H1 (cell line): ENCODE results near the gene UQCR10. TPM values are rescaled to one million over a fixed set of nuclear protein-coding genes. Genes with fewer than 3 reads are reported as not detected.

Experiments
- CTCF ChIA-PET: fragments of 300-600 bp; sonication (Branson Sonifier 250); formaldehyde crosslinking; loops from one replicate; lab custom pipeline; 2021; ENCODE audit not compliant: partially characterized antibody; lab: Charles Lee
- POLR2A ChIA-PET: fragments of 300-600 bp; sonication (Branson Sonifier 250); formaldehyde crosslinking; loops from one replicate; lab custom pipeline; 2021; ENCODE audit warnings: inconsistent platforms; ENCODE audit not compliant: partially characterized antibody; lab: Charles Lee
- DNase-seq, 2 experiments: peaks; one replicate each; pipeline versions ENCODE4 v3.0.0 to v3.0.0-alpha.2; 2010 to 2022; ENCODE audit warnings: low spot score in 2 of 2, low read depth in 1 of 2, mixed read lengths in 1 of 2
- FAIRE-seq: peaks from 2 replicates; lab custom pipeline; 2011; peaks lifted over from hg19 to GRCh38; lab: Jason Lieb, UNC
- H2AFZ ChIP-seq: 2 replicates; pipeline ENCODE4 v1.8.1; 2012; ENCODE audit warnings: low read length, inconsistent platforms
- H2AK5ac ChIP-seq: 2 replicates; pipeline ENCODE4 v1.6.1; 2013; ENCODE audit warnings: low read depth, low read length
- H2BK120ac ChIP-seq: replicated peaks from 2 replicates; pipeline ENCODE3; 2013; ENCODE audit warnings: low read depth, low read length, inconsistent platforms
- H2BK12ac ChIP-seq: 2 replicates; pipeline ENCODE4 v1.6.1; 2013; ENCODE audit warnings: low read depth, low read length
- H2BK15ac ChIP-seq: 2 replicates; pipeline ENCODE4 v1.6.1; 2013; ENCODE audit warnings: low read length
- H2BK20ac ChIP-seq: 2 replicates; pipeline ENCODE4 v1.6.1; 2013; ENCODE audit warnings: low read length
- H2BK5ac ChIP-seq: 2 replicates; pipeline ENCODE4 v1.6.1; 2013; ENCODE audit warnings: low read depth, low read length
- H3K14ac ChIP-seq: 2 replicates; pipeline ENCODE4 v1.6.1; 2013; ENCODE audit warnings: inconsistent platforms; ENCODE audit not compliant: insufficient read length
- H3K18ac ChIP-seq: 2 replicates; pipeline ENCODE4 v1.6.1; 2013; ENCODE audit warnings: low read length; ENCODE audit errors: extremely low read depth
- H3K23ac ChIP-seq: 2 replicates; pipeline ENCODE4 v1.6.1; 2013; ENCODE audit warnings: inconsistent platforms; ENCODE audit not compliant: insufficient read length
- H3K23me2 ChIP-seq: 2 replicates; pipeline ENCODE4 v1.6.1; 2013; ENCODE audit warnings: low read depth, low read length
- H3K27ac ChIP-seq: 2 replicates; pipeline ENCODE4 v1.6.1; 2011; ENCODE audit warnings: low read depth, low read length, inconsistent platforms
- H3K27me3 ChIP-seq, 4 experiments: replicated peaks in 1 of 4; 1 replicate in 1 of 4; 2 replicates in 3 of 4; pipeline versions ENCODE4 v1.6.1 to v1.8.1; 2011 to 2013; ENCODE audit warnings: low read length in 3 of 4, mild to moderate bottlenecking in 3 of 4, inconsistent platforms in 2 of 4, mixed read lengths in 2 of 4, moderate library complexity in 1 of 4; ENCODE audit not compliant: control insufficient read depth in 3 of 4, insufficient read depth in 3 of 4; ENCODE audit errors: extremely low read depth in 1 of 4
- H3K36me3 ChIP-seq, 4 experiments: 2 replicates each; pipeline versions ENCODE4 v1.6.1 to v1.8.1; 2011 to 2013; ENCODE audit warnings: mild to moderate bottlenecking in 4 of 4, low read length in 3 of 4, moderate library complexity in 2 of 4, control low read depth in 1 of 4, inconsistent platforms in 1 of 4; ENCODE audit not compliant: insufficient read depth in 4 of 4, control insufficient read depth in 2 of 4
- H3K4ac ChIP-seq: replicated peaks from 2 replicates; pipeline ENCODE3; 2013; ENCODE audit warnings: low read length, low read depth, mixed read lengths, inconsistent platforms; ENCODE audit not compliant: insufficient read length
- H3K4me1 ChIP-seq, 4 experiments: replicated peaks in 1 of 4; 1 replicate in 1 of 4; 2 replicates in 3 of 4; pipeline versions ENCODE4 v1.6.1 to v1.8.1; 2011 to 2013; ENCODE audit warnings: low read length in 3 of 4, inconsistent platforms in 2 of 4, mixed read lengths in 1 of 4; ENCODE audit not compliant: insufficient read depth in 4 of 4, control insufficient read depth in 3 of 4
- H3K4me2 ChIP-seq, 2 experiments: 2 replicates each; pipeline versions ENCODE4 v1.6.1 to v1.8.1; 2011 to 2013; ENCODE audit warnings: low read depth in 2 of 2, low read length in 2 of 2, control low read depth in 1 of 2, inconsistent platforms in 1 of 2, mild to moderate bottlenecking in 1 of 2; ENCODE audit not compliant: insufficient read depth in 1 of 2
- H3K4me3 ChIP-seq, 4 experiments: fragments of 200-600, 300-600 bp in 1 of 4; sonication (generic), shearing (Covaris generic), sonication (Bioruptor Twin) in 1 of 4; 2 replicates each; pipeline versions ENCODE4 v1.5.1 to v1.8.1; 2011 to 2016; ENCODE audit warnings: low read length in 4 of 4, low read depth in 3 of 4, control low read depth in 2 of 4, inconsistent platforms in 2 of 4, mild to moderate bottlenecking in 2 of 4, mixed read lengths in 1 of 4, moderate library complexity in 1 of 4; ENCODE audit not compliant: insufficient read depth in 2 of 4; ENCODE audit errors: extremely low read depth in 1 of 4
- H3K56ac ChIP-seq: replicated peaks from 2 replicates; pipeline ENCODE3; 2013; ENCODE audit warnings: low read depth, mild to moderate bottlenecking, mixed read lengths, low read length, inconsistent platforms; ENCODE audit not compliant: insufficient read length
- H3K79me1 ChIP-seq: 2 replicates; pipeline ENCODE4 v1.6.1; 2013; ENCODE audit warnings: low read depth, low read length, control low read depth
- H3K79me2 ChIP-seq, 2 experiments: 2 replicates each; pipeline versions ENCODE4 v1.6.1 to v1.8.1; 2012 to 2013; ENCODE audit warnings: low read length in 2 of 2, mild to moderate bottlenecking in 2 of 2, inconsistent platforms in 1 of 2; ENCODE audit not compliant: insufficient read depth in 2 of 2, control insufficient read depth in 1 of 2
- H3K9ac ChIP-seq, 4 experiments: replicated peaks in 1 of 4; 1 replicate in 1 of 4; 2 replicates in 3 of 4; pipeline versions ENCODE4 v1.6.1 to v1.8.1; 2011 to 2013; ENCODE audit warnings: low read depth in 3 of 4, low read length in 3 of 4, control low read depth in 2 of 4, mild to moderate bottlenecking in 2 of 4, moderate library complexity in 2 of 4, inconsistent platforms in 1 of 4; ENCODE audit errors: extremely low read depth in 1 of 4
- H3K9me3 ChIP-seq, 2 experiments: 2 replicates each; pipeline versions ENCODE4 v1.6.1 to v1.8.1; 2012 to 2013; ENCODE audit warnings: mild to moderate bottlenecking in 2 of 2, moderate library complexity in 2 of 2, control low read depth in 1 of 2, inconsistent platforms in 1 of 2, low read depth in 1 of 2, low read length in 1 of 2, mixed read lengths in 1 of 2; ENCODE audit not compliant: insufficient read depth in 2 of 2
- H4K20me1 ChIP-seq, 2 experiments: replicated peaks in 1 of 2; 2 replicates each; pipeline versions ENCODE3 to v1.8.1; 2011 to 2013; ENCODE audit warnings: inconsistent platforms in 2 of 2, low read length in 2 of 2, mild to moderate bottlenecking in 1 of 2; ENCODE audit not compliant: insufficient read depth in 2 of 2, control insufficient read depth in 1 of 2
- H4K5ac ChIP-seq: 2 replicates; pipeline ENCODE4 v1.6.1; 2013; ENCODE audit warnings: low read length, low read depth, mixed read lengths, inconsistent platforms; ENCODE audit not compliant: insufficient read length
- H4K8ac ChIP-seq: 2 replicates; pipeline ENCODE4 v1.8.0; 2013; ENCODE audit warnings: mild to moderate bottlenecking, moderate library complexity, low read length, inconsistent platforms; ENCODE audit not compliant: insufficient read depth; ENCODE audit errors: extremely low read depth
- H4K91ac ChIP-seq: replicated peaks from 2 replicates; pipeline ENCODE3; 2013; ENCODE audit warnings: low read length, mixed read lengths, inconsistent platforms; ENCODE audit not compliant: insufficient read length
- ATF2 ChIP-seq: IDR thresholded peaks from 2 replicates; pipeline ENCODE4 v1.6.1; 2012; ENCODE audit warnings: low read length, inconsistent platforms
- HDAC6 ChIP-seq: IDR thresholded peaks from one replicate; pipeline ENCODE4 v1.7.1; 2012; ENCODE audit warnings: low read depth, mild to moderate bottlenecking, inconsistent platforms, low read length, moderate library complexity
- RXRA ChIP-seq: IDR thresholded peaks from 2 replicates; pipeline ENCODE4 v1.6.1; 2011; ENCODE audit warnings: low read depth, mild to moderate bottlenecking, low read length, moderate library complexity; ENCODE audit not compliant: insufficient read depth
- SIRT6 ChIP-seq: IDR thresholded peaks from one replicate; pipeline ENCODE4 v1.7.1; 2012; ENCODE audit warnings: low read length, inconsistent platforms
- SP2 ChIP-seq: IDR thresholded peaks from 2 replicates; pipeline ENCODE4 v1.6.1; 2012; ENCODE audit warnings: mild to moderate bottlenecking, low read length, inconsistent platforms
- SP4 ChIP-seq: IDR thresholded peaks from 2 replicates; pipeline ENCODE4 v1.6.1; 2012; ENCODE audit warnings: low read length, inconsistent platforms
- TAF7 ChIP-seq: optimal IDR thresholded peaks from 2 replicates; pipeline ENCODE3; 2011; ENCODE audit warnings: low read depth, mild to moderate bottlenecking, inconsistent platforms, low read length, moderate library complexity, borderline replicate concordance
- TBP ChIP-seq: IDR thresholded peaks from 2 replicates; pipeline ENCODE4 v1.6.1; 2011; ENCODE audit warnings: low read depth, low read length, improper control_type of control experiment
- USF2 ChIP-seq: IDR thresholded peaks from 2 replicates; pipeline ENCODE4 v1.6.1; 2011; ENCODE audit warnings: low read length, improper control_type of control experiment
- WGBS, 2 experiments: shearing (Covaris generic) in 1 of 2; methylation state at CpG; one replicate each; pipeline versions ENCODE4 v1.1.6 to v1.1.7; 2013 to 2015; ENCODE audit warnings: low lambda C conversion rate in 2 of 2, mixed read lengths in 2 of 2, inconsistent platforms in 1 of 2, low coverage in 1 of 2, missing lambda C conversion rate in 1 of 2; ENCODE audit not compliant: insufficient replicate concordance in 2 of 2, insufficient coverage in 1 of 2, insufficient read length in 1 of 2; ENCODE audit errors: extremely low coverage in 1 of 2, missing lambda C conversion rate in 1 of 2; 5-methylcytosine and 5-hydroxymethylcytosine counted together
- polyA plus RNA-seq, 7 experiments: library from polyadenylated mRNA; depleted of rRNA in 3 of 7; stranded (reverse) in 5 of 7; unstranded in 2 of 7; fragments of >200 nt in 5 of 7; fragments of 200-250 nt in 2 of 7; gene quantifications; 1 replicate in 5 of 7; 2 replicates in 1 of 7; 4 replicates in 1 of 7; pipeline versions ENCODE4 v1.2.1 to v1.2.3, GENCODE V29; 2011 to 2013; ENCODE audit warnings: missing spikeins in 2 of 7, mixed read lengths in 2 of 7
- total RNA-seq: library from RNA; stranded (reverse); fragmentation: NEBNext Ultra II Directional; extraction: Animal tissue kit (Norgen Biotek cat#: 25700); gene quantifications from 2 replicates; pipeline ENCODE4 v1.2.1, GENCODE V29; 2021

UQCR10 gene
- total and polyA plus RNA-seq, 2 of the 8 experiments (the other 6 are each of a cell fraction or from before 2014, with no cell fraction given) = 102 to 260 TPM

GRCh38 chr22:29750559-29751538 lies 16.3 kb upstream of the UQCR10 start:
- no peak overlapping the region for H3K9ac ChIP-seq
- no peak overlapping the region for H2BK12ac ChIP-seq
- H3K23ac ChIP-seq = no peak overlapping the region
- peaks cover 0 to 2% (median 0%) of the 10 kb centered on the region in 4 experiments; a peak in 2 of 7 replicates for H3K4me1 ChIP-seq
- H3K23me2 ChIP-seq = no peaks in the 10 kb centered on the region
- H3K79me2 ChIP-seq = no peaks in the 10 kb centered on the region
- no peak overlapping the region for H3K27ac ChIP-seq
- H3K9me3 ChIP-seq = no peaks in the 10 kb centered on the region
- no peak overlapping the region for H2AFZ ChIP-seq
- no peak overlapping the region for H2BK15ac ChIP-seq
- H3K18ac ChIP-seq = no peak overlapping the region
- H3K56ac ChIP-seq = no peak overlapping the region
- CTCF ChIA-PET = interaction anchor here (2.3 to 2.4 kb wide), 2 partner anchors 14 to 49 kb away, joined by 6 to 7 read pairs; no protein-coding TSS in a partner anchor
- peaks cover 0 to 1% of the 10 kb centered on the region in 2 experiments for H4K20me1 ChIP-seq
- no peaks in the 10 kb centered on the region for H3K27me3 ChIP-seq
- H4K91ac ChIP-seq = no peak overlapping the region
- H4K8ac ChIP-seq = no peak overlapping the region
- H3K4ac ChIP-seq = no peak overlapping the region
- H2BK20ac ChIP-seq = no peak overlapping the region
- no peak overlapping the region for H3K4me2 ChIP-seq
- DNase-seq (no peak), FAIRE-seq (no peak)
- H4K5ac ChIP-seq = no peak overlapping the region
- H2BK5ac ChIP-seq = no peak overlapping the region
- H3K14ac ChIP-seq = no peak overlapping the region
- H3K79me1 ChIP-seq = no peaks in the 10 kb centered on the region
- H3K4me3 ChIP-seq = no peak overlapping the region
- WGBS, 2 experiments = 83% methylated on average over 11 of the region's 11 CpGs; no CpG with 5 or more reads in 1 of the 2 experiments
- H2BK120ac ChIP-seq = no peak overlapping the region
- no peak overlapping the region for H2AK5ac ChIP-seq
- POLR2A ChIA-PET = interaction anchor here (1.0 to 1.8 kb wide), 2 partner anchors 13 to 62 kb away, joined by 3 to 4 read pairs; no protein-coding TSS in a partner anchor
- no peaks in the 10 kb centered on the region for H3K36me3 ChIP-seq
- TF ChIP-seq RXRA (no peak), TBP (no peak), SP4 (no peak), SP2 (no peak), ATF2 (no peak), TAF7 (no peak), USF2 (no peak), SIRT6 (no peak), HDAC6 (no peak)
